GM21717 (cell line): ENCODE data around the gene SMIM5.

ENCODE experiments used
- ATAC-seq: cut with Tn5 transposase; IDR thresholded peaks from one replicate; pipeline ENCODE4 v1.9.1; 2021; ENCODE audit warnings: mild to moderate bottlenecking, moderate library complexity; ENCODE audit not compliant: unreplicated experiment

The SMIM5 gene

DNA sequence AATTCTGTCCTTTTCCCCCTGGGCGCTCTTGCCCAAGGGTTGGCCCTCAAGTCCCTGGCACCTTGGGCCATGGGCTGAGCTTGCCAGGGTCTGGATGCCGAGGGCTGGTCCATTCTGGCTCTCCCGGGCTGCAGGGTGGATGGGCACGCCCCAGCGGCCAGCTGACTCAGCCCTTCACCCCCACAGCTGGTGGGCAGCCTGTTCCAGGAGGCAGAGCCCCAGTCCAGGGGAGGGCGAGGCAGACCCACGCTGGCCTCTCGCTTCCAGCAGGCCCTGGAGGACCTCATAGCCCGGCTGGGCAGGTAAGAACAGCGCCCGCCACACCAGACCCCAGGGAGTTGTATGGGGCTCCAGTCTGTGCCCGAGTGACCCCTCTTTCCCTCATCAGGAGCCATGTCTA is 30.6 kb upstream of the SMIM5 start:
- no peak for ATAC-seq

DNA sequence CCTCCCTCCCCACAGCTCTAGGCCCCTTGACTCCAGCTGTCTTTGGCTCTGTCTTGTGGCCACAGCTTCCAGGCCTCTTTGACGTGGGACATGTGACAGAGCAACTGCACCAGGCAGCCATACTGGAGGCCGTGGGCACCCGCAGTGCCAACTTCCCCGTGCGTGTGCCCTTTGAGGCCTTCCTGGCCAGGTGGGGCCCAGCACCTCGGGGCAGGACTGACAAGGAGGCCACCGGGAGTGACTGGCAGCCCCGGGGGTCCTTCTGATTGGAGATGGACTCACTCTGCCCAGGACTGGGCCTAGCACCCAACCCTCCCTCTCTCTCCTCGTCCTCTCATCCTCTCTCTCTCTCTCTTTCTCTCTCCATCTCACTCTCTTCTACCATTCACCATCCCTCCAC is 30.1 kb upstream of the SMIM5 start:
- ATAC-seq, result no peak

DNA sequence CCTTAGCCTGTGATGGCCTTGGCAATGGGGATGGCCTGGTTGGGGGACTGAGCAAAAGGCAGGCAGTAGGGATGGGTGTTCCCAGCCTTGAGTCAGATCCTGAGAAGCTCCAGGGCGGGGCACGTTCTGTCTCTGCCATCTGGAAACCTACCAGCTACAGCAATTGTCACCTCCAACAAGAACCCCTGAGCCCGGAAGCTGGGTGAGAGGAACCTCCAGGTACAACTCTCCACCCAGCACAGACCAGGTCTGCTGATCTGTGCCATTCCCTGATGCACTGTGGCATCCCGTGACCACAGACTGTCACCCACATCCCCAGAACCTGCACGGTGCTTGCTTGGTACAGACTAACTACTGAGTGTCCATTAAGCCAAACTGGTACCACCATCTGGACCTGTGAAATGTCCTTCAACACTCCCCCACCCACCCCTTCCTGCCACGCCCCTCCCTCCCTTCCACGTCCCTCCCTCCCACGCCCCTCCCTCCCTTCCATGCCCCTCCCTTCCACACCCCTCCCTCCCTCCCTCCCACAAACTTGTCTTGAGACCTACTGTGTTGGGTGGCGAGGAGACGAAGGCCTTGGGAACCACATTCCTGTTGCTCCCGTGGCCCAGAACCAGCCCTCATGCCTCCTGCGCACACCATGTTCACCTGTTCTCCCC is 29.1 kb upstream of the SMIM5 start:
- ATAC-seq, result no peak

DNA sequence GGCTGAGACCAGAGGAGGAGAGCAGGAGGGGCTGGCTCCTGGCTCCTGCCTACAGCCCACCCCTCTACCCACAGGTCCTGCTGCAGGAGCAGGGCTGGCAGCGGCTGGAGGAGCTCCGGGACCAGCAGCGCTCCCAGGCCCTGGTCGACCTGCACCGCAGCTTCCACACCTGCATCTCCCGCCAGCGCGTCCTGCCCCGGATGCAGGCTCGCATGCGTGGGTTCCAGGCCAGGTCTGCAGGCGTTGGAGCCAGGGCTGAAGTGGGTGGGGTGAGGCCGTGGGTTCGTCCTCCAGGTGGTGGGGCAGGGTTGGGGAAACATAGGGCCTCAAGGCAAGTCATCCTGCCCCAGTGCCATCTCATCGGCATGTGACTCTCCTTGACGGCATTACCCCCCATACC is 27.4 kb upstream of the SMIM5 start:
- no peak for ATAC-seq

DNA sequence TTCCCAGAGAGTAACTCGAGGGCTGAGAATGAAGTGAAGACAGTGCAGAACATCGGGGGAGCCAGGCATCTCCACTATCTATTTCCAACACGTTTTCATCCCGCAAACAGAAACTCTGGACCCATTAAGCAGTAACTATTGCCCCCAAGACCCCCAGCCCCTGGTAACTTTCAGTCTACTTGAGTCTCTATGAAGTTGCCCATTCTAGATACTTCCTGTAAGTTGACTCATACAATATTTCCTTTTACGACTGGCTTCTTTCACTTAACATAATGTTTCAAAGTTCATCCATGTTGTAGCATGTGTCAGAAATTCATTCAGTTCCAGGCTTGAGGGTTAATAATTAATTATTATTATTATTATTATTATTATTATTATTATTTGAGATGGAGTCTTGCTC is 26.1 kb upstream of the SMIM5 start:
- ATAC-seq, result no peak

DNA sequence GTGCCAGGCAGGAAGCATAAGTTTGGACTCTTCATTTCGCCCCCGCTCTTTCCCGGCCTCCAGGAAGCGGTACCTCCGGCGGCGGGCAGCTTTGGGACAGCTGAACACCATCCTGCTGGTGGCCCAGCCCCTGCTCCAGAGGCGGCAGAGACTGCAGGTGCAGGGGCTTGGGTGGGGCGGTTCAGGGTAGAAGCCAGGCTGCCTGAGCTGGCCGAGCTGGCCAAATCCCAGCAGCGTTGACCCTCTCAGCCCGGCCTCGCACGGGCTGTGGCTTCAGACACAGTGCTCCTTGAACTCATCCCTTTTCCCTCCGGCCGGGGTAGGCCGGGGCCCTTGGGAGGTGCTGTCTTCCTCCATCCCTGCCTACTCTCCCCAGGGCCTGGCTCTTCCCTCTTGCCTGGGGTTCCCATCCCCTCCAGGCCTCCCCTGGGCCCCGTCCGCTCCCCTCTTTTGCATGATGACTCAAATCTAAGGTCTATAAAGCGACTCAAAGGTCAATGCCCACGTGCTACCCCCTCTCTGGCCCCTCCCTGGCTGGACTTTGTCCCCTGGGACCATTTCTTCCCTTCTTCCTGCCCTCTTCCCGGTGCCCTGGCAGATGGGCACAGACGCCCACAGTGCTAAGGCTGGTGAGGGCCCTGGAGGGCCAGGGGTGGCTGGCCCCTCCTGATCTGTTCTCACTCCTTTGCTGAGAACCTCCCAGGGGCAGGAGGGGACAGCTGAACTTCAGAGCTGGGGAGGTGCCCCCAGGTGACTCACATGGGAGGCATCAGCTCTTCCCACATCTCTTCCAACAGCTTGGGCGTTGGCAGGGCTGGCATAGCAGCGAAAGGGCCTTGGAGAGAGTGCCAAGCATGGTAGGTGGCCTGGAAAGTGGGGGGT is 22.9 kb upstream of the SMIM5 start:
- no peak for ATAC-seq

DNA sequence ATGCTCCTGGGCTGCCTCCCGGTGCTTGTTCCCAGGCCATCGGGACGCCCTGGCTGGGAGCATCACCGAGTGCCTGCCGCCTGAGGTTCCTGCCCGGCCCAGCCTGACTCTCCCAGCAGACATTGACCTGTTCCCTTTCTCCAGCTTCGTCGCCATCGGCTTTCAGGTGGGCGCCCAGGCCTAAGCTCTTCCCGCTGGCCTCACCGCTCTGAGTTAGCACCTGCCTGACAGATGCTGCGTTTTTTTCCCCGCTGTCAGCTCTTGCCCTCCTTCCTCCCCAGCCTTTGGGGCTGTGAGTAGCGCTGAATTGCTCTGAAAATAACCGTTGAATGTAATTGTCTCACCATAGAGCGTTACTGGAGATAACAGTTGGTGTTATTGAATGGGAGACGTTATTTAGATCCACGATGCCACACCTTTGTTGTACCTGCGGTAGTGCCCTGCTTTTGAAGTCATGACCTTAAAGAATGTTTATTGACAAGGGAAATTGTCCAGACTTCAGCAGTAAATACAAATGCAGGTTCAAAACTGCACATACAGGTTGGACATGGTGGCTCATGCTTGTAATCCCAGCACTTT is 21.3 kb upstream of the SMIM5 start:
- ATAC-seq, result no peak

DNA sequence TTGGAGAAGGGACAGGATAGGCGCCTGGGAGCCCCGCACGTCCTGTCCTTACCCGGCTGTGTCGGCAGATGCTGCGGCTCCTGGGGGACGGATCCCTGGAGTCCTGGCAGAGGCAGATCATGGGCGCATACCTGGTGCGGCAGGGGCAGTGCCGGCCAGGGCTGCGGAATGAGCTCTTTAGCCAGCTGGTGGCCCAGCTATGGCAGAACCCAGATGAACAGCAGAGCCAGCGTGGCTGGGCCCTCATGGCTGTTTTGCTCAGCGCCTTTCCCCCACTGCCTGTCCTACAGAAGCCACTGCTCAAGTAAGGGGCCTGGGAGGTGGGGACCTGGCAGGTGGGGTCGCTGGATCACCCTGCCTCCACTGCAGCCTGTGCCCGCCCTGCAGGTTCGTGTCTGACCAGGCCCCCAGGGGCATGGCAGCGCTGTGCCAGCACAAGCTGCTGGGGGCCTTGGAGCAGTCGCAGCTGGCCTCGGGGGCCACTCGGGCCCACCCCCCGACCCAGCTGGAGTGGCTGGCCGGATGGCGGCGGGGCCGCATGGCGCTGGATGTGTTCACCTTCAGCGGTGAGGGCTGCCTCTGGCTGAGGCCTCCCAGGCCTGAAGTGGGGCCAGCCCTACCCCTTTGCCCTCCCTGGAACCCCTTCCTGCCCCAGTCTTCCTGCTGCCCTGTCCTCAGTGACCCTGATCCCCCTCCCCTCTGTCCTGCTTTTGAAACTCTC is 20.2 kb upstream of the SMIM5 start:
- no peak for ATAC-seq

DNA sequence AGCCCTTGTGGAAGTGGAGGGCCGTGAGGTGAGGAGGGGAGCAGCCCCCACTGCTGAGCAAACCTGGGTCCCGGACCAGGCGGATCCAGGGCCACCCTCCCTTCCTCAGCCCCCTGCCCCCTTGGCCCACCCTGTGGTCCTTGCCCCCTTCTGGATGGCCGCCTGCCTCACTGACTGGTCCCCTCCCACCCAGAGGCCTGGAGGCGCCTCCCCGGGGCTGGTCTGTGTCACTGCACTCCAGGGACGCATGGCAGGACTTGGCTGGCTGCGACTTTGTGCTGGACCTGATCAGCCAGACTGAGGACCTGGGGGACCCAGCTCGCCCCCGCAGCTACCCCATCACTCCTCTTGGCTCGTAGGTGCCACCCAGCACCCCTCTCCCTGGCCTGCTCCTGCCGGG is 19.2 kb upstream of the SMIM5 start:
- ATAC-seq, result no peak

DNA sequence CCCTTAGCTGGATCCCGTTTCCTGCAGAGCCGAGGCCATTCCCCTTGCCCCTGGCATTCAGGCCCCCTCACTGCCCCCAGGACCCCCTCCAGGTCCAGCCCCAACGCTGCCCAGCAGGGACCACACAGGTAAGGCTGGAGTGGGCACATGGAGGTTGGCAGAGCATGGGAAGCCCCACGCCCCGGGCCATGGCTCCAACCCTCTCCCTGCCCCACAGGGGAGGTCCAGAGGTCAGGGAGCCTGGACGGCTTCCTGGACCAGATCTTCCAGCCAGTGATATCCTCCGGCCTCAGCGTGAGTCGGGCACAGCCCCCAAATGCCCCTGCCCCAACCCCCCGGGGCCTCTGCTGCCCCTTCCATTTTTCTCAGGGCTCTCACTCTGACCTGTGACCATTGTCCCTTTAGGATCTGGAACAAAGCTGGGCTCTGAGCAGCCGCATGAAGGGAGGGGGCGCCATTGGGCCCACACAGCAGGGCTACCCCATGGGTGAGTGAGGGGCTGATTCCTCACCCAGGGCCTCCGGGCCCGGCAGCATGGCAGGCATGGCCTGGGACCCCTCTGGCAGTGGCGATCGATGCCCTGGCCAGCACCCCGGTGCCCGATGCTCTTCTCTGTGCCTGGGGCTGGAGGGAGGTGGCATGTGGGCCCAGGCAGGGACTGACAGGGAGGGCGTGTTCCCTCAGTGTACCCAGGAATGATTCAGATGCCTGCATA is 18.5 kb upstream of the SMIM5 start:
- no peak for ATAC-seq

DNA sequence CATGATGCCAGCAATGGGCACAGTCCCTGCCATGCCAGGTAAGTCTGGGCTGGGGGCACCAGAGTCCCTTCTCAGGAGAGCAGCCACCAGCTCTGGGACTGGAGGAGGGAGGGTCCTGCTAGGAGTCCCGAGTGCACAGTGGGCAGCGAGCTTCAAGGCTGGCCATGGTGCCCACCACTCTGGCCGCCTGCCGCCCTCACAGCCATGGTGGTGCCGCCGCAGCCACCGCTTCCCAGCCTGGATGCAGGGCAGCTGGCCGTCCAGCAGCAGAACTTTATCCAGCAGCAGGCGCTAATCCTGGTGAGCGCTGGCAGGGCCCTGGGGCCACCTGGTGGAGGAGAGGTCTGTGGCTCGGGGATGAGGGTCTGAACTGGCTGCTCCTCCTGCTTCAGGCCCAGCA is 17.9 kb upstream of the SMIM5 start:
- ATAC-seq, result no peak

DNA sequence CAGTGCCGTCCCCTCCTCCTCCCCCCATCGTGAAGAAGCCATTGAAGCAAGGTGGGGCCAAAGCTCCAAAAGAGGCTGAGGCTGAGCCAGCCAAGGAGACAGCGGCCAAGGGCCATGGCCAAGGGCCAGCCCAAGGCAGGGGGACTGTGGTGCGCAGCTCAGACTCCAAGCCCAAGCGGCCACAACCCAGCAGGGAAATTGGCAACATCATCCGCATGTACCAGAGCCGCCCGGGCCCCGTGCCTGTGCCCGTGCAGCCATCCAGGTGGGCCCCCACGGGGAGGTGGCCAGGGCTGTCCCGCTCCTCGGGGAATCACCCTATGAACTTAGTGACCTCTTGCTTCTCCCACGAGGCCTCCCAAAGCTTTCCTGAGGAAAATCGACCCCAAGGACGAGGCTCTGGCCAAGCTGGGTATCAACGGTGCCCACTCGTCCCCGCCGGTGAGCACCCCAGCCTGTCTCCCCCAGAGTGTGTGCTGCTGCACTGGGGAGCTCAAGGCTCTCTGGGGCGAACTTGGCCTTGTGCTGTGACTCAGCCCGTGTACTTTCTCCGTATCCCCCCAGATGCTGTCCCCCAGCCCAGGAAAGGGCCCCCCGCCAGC is 16.6 kb upstream of the SMIM5 start:
- ATAC-seq, result no peak

DNA sequence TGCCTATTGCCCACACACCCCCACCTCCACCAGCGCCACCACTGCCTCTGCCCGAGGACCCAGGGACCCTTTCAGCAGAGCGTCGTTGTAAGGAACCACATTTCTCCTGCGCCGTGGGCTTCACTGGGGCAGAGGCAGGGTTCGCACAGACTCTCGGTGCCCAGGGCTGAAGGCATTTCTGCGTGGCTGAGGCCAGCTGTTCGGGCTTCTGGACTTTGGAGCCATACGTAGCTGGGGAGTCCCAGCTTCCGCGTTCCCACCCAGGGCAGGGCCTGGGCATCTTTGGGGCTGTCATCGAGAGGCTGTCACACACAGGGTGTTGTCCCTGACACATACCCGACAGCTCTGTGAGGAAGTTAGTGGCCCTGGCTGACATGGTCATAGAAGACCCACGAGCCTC is 16.0 kb upstream of the SMIM5 start:
- ATAC-seq, result no peak

DNA sequence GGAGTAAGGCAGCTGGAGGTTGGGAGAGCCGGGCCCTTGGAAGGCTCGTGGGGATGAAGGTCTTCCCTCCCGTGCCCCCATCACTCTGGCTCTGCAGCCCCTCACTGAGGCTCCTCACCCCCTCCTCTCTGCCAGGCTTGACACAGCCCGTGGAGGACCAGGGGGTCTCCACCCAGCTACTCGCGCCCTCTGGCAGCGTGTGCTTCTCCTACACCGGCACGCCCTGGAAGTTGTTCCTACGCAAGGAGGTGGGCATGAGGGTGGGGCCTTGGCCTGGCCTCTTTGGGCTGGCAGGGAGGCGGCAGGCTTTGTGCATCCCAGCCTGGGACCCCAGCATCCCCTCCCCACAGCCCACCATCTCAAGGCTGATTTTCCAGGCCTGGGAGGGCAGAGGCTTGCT is 15.6 kb upstream of the SMIM5 start:
- no peak for ATAC-seq

DNA sequence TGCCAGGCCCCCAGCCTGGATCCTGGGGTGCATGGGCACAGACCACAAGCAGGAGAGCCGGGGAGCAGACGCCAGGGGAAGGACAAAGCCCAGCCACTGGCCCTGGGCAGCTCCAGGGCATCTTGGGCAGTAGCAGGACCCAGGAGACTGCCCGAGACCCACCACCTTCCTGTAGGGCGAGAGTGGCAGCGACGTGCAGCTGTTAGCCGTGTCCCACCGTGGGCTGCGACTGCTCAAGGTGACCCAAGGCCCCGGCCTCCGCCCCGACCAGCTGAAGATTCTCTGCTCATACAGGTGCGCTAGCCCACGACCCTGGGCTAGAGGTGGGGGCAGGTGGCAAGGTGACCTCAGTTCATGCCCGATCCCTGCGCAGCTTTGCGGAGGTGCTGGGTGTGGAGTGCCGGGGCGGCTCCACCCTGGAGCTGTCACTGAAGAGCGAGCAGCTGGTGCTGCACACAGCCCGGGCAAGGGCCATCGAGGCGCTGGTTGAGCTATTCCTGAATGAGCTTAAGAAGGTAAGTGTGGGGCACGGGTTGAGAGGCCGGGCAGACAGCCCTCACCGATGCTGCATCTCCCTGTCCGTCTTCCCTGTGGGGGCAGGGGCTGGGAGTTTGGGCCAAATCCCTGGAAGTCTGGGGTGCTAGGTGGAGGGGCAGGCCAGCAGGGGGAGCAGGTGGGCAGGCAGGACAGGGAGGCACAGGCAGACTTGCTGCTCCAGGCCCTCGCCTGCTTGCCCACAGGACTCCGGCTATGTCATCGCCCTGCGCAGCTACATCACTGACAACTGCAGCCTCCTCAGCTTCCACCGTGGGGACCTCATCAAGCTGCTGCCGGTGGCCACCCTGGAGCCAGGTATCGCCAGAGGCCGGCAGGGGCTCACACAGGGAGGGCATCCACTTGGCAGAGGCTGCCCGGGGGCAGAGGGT is 13.5 kb upstream of the SMIM5 start:
- no peak for ATAC-seq

DNA sequence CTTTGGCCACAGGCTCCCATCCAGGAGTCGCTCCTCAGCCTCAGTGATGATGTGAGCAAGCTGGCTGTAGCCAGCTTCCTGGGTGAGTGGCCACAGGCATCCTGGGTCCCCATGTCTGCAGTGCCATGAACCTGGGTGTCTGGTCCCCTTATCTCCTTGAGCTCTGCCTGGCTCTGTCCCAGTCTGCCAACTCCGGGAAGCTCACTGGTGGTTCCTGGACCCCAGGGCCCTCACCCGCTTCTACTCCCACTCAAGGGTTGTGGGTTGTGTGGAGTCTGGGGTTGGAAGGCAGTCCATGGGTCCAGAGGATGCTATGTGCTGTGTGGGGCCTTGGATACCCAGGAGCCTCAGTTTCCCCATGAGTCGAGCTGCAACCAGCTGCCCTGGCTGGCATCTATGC is 11.7 kb upstream of the SMIM5 start:
- no peak for ATAC-seq

DNA sequence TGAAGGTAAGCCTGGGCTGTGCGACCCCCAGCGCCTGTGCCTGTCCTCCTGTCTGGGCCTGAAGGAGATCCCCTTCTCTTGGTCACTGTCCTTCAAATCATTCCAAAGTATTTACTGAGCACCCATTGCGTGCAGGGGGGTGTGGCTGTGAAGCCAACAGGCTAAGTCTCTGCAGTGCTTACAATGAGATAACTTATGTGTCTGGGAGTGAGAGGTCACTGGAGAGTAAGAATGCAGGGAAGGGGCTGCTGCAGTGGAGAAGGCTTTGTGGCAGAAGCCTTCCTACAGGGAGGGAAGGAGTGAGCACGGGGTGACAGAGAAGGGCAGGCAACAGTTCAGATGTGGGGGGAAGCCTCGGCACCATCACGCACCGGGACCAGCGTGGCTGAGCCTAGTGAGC is 11.2 kb upstream of the SMIM5 start:
- ATAC-seq, result no peak

DNA sequence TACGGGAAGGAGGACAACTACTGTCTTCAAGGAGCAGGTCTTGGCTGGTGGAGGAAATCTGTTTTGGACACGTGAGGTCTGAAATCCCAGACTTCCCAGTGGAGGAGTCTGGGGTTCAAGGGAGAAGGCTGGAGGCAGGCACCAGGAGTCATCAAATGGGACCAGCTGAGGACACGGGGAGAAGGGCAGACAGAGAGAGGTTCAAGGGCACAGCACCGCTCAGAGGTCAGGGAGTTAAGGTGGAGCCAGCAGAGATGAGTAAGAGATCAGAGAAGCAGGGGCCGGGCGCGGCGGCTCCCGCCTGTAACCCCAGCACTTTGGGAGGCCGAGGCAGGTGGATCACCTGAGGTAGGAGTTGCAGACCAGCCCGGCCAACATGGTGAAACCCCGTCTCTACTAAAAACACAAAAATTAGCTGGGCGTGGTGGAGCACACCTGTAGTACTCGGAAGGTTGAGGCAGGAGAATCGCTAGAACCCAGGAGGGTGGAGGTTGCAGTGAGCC is 10.4 kb upstream of the SMIM5 start:
- no peak for ATAC-seq

DNA sequence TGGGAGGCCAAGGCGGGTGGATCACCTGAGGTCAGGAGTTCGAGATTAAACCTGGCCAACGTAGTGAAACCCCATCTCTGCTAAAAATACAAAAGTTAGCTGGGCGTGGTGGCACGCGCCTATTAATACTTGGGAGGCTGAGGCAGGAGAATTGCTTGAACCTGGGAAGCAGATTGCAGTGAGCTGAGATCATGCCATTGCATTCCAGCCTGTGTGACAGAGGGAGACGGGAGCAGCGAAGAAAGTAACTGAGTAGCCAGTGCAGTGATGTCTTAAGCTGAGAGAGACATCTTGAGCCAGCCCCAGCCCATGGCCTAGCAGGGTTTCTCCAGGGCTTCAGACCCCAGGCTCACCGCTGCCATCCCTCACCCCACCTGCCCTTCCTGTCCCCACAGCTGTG is 9.8 kb upstream of the SMIM5 start:
- ATAC-seq, result no peak
